HG02763 (cell line): ENCODE measurements around the gene HES4.

Source experiments
- ATAC-seq: cut with Tn5 transposase; IDR thresholded peaks from one replicate; pipeline ENCODE4 v1.9.1; 2021; ENCODE audit warnings: mild to moderate bottlenecking, moderate library complexity; ENCODE audit not compliant: unreplicated experiment

Gene HES4

DNA sequence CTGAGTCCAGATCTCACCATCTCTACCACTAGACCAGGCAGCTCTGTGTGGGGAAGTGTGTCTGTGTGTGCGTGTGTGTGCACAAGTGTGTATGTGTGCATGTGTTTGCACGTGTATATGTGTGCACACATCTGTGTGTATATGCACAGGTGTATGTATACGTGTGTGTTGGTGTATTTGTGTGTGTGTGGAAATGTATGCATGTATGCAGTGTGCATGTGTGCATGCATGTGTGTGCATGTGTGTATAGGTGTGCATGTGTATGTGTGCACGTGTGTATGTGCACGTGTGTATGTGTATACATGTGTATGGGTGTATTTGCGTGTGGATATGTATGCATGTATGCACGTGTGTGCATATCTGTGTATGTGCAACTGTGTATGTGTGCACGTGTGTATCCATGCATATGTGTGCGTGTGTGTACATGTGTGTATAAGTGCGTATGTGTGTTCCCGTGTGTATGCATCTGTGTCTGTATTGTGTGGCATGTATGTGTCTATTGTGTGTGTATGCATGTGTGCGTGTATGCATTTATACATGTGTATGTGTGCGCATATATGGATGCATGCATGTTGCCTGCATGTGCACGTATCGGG is 30.5 kb downstream of the HES4 start:
- ATAC-seq: no peak

DNA sequence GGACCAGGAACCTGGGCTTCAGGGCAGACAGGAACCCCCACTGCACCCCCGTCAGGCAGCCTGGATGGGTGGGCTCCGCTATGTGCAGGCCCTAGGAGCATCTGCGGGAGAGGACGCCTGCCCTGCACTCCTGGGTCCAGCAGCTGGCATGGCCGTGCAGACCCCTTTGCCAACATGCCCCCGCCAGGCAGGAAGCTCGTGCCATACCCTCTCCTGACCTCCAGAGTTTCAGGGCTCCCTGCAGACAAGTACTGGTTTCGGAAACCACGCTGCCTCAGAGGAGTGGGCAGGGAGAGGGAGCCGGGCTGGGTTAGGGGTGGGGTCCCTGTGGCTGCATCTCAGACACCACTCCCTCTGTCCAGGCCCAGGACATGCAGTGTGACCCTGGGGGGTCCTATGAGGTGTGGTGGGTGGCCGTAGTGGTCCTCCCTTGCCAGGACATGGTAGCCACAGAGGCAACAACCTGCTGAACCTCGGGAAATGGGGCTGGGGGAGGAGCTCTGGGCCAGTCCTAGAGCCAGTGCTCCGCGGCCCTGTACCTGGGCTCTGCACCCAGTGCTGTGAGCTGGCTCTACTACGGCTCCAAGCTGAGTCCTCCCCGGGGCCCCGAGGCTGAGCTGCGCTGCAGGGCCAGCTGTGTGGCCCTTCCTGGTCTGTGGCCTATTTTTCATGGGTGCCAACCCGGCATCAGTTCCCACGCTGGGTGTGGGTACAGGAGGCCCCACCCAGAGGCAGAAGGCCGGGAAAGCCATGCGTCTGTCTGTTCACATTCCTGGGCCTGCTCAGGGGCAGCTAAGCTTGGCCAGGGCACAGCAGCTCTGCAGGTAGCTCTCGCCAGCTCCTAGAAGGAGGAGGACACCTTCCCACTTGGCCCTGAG is 32.2 kb downstream of the HES4 start:
- ATAC-seq: no peak

DNA sequence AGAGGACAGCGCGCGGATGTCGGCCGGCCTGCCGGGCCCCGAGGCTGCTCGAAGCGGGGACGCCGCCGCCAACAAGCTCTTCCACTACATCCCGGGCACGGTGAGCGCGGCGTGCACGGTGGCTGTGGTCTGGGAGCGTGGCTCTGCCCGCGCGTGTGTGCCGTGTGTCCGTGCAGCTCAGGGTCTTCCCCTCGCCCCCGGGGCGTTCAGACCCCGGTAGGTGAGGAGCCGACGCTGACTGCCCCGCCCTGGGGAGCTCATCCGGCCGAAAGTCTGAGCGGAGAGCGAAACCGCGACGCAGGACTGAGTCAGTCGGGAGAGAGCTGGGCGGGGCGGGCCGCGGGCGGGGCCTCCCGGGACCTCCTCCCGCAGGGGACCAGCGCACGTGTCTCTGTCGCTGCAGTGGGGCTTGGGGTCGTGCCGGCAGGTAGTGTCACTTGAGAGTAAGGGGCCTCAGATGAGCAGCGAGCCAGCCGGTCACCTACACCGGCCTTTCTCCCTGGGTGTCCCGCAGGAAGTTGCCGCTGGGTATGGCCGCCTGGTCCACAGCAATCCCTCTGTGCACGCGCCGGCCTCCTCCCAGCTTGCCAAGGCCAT is 33.1 kb downstream of the HES4 start:
- ATAC-seq: peak; percentile 63

DNA sequence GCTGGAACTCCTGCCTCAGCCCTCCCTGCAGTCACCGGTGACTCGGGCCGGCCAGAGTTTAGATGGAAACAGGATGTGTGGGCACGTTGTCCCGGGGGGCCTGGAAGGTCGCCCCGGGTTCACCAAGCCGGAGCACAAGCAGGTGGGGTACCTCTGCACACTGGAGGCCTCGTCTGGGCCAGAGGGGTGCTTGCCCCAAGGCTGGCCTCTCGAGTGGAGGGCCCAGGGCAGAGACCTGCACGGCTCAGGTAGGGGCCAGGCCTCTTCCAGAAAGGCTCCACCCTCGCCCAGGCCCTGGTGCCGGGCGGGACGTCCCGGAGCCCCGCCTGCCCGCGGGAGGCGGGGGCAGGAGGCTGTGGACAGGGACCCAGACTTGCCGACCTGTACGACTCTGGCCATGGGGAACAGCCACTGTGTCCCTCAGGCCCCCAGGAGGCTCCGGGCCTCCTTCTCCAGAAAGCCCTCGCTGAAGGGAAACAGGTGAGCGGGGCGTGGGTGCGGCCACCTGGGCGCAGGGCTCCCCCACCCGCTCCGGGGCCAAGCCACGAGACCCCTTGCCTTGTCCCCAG is 33.7 kb downstream of the HES4 start, which contains the start of gene PLEKHN1:
Gene PLEKHN1 (plus strand): TSS at position 348 of the 569 bp plus-strand sequence. CDS start 50 bp downstream, at position 398.
- ATAC-seq: no peak

DNA sequence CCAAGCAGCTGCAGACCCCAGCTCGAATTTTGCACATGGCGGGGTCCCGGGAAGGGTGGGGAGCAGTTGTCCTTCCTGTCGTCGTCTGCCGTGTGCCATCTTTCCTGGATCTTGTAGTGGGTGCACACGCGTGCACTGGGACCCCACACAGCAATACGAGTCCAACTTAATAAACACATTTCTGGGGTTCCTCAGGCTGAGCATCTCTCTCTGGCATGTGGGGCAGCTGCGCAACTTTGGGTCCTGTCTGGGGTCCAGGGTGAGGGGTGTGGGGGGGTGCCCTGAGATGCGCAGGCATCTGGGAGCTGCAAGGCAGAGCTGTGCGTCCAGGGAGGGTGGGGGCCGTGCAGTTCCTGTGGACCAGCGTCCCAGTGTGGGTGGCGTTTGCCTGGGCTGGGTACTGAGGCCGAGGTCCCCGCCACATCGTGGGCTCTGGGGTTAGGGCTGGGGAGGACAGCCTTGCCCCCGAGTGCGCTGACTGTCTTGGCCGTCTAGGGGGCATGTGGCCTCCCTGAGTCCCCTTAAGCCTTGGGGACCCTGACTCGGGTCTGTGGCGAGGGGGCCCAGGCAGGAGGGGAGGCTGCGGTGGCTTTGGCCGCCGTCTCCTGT is 34.3 kb downstream of the HES4 start:
- ATAC-seq: no peak

DNA sequence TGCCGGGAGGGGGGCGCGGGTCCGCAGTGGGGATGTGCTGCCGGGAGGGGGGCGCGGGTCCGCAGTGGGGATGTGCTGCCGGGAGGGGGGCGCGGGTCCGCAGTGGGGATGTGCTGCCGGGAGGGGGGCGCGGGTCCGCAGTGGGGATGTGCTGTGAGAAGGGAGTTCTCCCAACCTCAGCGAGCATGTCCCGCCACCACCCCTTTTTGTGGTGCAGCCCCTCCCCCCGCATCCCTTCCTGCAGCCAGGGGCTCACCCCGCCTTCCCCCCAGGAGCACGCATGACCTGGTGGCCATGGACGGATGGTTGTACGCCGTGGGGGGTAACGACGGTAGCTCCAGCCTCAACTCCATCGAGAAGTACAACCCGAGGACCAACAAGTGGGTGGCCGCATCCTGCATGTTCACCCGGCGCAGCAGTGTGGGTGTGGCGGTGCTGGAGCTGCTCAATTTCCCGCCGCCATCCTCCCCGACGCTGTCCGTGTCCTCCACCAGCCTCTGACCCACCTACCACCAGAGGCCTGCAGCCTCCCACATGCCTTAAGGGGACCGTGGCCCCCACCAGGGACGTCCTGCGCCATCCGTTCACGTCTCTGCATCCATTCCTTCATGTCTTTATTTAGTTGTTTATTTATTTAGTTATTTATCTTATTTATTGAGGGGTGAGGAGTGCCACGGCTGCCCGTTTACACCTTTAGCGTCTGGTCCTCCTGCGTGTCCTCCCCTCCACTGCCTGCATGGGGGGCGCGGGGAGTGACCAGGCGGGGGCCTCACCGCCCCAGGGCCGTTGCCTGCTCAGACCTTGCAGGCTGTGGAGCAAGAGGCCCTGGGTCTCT is 35.0 kb downstream of the HES4 start:
- ATAC-seq: no peak

DNA sequence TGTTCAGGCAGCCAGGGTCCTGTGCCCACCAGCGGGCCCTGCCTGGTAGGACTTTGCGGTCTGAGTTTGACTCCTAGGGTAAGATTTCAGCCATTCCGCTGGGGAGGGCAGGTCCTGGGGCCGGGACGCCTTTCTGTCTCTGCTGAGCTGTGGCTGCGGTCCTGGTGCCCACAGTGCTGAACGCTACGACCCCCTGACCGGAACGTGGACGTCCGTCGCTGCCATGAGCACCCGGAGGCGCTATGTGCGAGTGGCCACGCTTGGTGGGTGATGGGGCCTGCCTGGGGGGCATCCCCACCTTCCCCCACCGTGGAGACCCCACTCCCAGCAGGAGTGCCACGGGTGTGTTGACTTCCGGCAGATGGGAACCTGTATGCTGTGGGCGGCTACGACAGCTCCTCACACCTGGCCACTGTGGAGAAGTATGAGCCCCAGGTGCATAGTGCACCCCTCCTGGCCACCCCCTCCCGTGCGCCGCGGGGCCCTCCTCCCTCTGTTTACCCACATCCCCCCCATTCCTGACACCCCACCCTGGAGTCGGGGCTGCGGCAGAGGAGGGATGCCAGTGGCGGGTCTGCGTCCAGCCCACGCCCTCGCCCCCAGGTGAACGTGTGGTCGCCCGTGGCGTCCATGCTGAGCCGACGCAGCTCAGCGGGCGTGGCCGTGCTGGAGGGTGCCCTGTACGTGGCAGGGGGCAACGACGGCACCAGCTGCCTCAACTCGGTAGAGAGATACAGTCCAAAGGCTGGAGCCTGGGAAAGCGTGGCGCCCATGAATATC is 36.0 kb downstream of the HES4 start:
- no peak for ATAC-seq

DNA sequence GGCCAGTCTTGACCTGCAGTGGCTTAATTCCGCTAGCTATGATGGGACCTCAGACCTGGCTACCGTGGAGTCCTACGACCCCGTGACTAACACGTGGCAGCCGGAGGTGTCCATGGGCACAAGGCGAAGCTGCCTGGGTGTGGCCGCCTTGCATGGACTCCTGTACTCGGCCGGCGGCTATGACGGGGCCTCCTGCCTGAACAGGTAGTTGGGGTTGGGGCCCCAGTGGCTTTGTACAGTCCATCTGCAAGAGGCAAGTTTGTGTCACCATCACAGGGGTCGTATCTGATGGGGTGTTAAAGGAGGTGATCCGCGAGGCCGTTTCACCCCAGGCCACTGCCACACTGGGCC is 36.6 kb downstream of the HES4 start:
- ATAC-seq: no peak

DNA sequence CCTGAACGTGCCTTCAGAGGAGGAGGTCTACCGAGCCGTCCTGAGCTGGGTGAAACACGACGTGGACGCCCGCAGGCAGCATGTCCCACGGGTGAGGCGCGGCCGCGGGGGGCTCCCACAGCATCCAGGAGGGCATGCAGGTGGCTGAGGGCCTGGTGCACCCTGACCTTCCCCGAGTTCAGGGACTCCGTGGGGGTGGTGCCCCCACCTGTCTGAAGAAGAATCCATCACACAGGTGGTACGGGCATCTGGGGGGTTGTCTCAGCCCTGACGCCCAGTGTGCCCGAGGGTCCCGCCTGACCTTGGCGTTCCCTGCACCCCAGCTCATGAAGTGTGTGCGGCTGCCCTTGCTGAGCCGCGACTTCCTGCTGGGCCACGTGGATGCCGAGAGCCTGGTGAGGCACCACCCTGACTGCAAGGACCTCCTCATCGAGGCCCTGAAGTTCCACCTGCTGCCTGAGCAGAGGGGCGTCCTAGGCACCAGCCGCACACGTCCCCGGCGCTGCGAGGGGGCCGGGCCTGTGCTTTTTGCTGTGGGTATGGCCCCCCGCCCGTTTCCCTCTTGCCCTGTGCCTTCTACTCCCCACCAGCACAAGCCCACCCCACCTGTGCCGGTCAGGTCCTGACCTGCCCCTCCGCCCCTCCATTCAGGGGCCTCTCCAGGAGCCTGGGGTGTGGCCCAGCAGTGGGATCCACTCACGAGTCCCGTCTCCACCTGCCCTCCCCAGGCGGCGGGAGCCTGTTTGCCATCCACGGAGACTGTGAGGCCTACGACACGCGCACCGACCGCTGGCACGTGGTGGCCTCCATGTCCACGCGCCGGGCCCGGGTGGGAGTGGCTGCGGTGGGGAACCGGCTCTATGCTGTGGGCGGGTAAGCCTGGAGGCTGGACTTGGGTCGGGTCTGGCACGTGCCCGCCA is 37.3 kb downstream of the HES4 start:
- ATAC-seq: no peak

DNA sequence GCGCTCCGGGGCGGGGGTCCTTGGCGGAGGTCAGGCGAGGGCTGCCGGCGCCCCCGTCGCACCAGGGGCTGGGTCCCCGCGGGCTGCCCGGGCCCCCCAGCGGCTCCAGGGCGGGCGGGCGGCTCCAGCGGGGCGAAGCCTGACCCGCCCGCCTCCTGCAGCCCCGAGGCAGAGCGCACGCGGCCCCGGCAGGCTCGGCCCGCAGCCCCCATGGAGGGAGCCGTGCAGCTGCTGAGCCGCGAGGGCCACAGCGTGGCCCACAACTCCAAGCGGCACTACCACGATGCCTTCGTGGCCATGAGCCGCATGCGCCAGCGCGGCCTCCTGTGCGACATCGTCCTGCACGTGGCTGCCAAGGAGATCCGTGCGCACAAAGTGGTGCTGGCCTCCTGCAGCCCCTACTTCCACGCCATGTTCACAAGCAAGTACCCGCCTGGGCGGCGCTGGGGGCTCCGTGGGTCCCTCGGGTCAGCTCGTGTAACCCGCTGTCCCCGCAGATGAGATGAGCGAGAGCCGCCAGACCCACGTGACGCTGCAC is 38.7 kb downstream of the HES4 start:
- peak; percentile 2 for ATAC-seq

DNA sequence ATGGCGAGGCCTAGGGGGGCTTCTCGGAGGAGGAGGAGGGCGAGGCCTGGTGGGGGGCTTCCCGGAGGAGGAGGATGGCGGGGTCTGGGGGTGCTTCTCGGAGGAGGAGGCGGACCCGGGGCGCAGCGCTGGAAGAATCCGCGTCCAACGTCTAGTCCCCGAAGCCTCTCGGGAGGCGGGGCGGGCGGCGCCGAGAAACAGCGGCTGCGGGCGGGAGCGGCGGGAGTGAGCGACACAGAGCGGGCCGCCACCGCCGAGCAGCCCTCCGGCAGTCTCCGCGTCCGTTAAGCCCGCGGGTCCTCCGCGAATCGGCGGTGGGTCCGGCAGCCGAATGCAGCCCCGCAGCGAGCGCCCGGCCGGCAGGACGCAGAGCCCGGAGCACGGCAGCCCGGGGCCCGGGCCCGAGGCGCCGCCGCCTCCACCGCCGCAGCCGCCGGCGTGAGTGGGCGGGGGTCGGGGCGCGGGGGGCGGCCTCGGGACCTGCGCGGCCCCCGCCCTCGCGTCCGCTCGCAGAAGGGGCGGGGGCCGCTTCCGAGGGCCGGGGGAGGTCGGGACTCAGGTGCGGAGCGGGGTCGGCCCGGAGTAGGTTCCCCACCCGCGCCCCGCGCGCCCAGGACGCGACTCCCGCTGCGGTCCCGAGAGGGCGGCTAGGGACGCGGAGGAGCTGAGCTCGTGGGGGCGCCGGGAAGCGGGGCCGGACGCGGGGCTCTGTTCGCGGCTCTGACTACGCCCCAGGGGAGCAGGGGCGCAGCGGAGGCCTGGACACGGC is 39.4 kb downstream of the HES4 start, which contains the start of gene KLHL17:
Gene KLHL17 (plus strand): TSS at position 222 of the 769 bp plus-strand sequence. CDS start 110 bp downstream, at position 332.
- peak; percentile 43 for ATAC-seq

DNA sequence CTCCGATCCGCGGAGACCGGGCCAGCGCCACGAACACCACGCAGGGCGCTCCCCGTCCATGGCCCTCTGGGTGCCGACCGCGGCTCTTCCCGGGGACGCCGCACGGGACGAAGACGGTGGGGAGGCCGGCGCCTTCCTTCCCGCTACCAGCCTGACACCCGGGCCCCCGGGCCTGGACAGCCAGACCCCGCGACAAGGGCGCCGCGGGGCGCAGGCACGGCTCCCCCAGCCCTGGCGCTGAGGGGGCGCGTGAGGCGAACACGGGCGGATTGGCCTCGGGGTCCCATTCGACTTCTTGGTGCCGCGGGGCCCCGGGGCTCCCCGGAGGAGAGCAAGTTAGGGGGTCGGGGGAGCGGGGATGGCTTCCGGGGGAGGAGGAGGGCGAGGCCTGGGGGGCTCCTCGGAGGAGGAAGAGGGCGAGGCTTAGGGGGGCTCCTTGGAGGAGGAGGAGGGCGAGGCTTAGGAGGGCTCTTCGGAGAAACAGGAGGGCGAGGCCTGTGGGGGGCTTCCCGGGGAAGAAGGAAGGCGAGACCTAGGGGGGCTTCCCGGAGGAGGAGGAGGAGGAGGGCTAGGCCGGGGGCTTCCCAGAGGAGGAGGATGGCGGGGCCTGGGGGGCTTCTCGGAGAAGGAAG is 40.0 kb downstream of the HES4 start:
- ATAC-seq: no peak

DNA sequence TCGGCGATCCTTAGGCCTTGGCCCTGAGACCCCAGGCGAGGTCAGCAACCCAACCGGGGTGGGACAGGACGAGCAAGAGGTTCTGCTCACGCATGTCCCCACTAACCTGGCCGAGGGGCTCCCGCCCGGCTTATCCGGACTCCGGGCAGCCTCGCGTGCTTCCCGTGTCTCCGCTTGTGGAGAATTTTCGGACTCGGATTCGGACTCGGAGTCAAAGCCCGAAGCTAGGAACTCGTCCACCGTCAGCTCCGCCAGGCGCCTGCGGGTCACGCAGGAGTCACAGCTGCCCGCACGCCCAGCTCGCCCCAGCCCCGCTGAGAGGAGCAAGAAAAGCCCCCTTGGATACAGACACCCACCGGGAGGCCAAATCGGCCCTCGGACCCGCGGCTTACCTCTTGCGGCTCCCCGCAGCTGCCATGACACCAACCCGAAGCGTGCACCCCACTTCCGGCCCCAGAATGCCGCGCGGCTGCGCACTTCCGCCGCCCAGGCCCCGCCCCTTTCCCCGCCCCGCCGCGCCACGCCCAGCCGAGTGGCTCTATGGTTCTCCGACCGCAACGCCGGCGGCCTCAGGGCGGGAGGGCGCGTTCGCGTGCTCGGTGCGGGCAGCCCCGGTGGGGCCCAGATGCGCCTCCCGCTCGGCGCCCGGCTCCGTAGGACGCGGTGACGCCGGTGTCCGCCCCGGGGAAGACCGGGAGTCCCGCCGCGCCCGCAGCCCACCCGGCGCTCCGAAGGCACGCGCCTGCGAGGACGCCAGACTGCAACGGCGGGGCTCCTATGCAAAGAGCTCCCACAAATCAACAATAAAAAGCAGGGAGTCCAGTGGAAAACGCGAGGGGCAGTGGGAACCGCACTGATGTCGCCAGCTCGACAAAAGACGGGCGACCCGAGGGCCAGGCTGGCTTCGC is 40.8 kb downstream of the HES4 start, which contains the start of gene NOC2L:
Gene NOC2L (minus strand): TSS at position 434 of the 908 bp plus-strand sequence. CDS start 16 bp downstream, at position 418.
- peak; percentile 60 for ATAC-seq

DNA sequence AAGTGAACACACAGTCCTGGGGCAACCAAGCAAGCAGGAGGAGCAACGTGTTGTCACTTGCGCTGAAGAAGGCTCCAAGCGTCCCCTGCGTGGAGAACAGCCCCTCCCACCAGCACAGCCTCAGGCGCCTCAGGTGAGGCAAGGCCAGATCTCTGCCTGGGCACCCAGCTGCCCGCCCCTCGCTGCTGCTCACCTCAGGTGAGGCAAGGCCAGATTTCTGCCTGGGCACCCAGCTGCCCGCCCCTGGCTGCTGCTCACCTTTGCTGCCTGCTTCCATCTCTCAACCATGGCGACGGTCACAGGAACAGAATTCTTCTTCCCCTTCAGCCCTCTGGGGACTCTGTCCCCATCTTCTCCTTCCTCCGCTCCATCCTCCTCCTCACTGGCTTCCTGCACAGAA is 43.3 kb downstream of the HES4 start:
- no peak for ATAC-seq

DNA sequence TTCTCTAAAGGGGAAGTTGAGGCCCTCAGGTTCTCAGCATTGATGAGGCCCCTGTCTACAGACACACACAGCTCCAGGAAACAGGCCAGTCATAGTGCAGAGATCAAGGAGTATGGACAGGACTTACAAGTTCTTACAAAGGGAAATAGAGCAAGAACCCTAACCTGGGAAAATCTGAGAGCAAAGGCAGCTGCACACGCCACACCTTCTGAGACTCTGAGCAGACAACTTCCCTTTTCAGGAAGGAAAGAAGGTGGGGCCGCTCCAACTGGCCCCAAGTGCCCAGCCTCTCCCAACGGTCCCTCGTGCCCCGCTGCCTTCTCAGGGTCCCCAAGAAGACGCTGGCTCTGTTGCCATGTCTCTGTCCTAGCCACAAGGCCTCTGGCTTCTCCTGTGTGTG is 44.4 kb downstream of the HES4 start:
- no peak for ATAC-seq

DNA sequence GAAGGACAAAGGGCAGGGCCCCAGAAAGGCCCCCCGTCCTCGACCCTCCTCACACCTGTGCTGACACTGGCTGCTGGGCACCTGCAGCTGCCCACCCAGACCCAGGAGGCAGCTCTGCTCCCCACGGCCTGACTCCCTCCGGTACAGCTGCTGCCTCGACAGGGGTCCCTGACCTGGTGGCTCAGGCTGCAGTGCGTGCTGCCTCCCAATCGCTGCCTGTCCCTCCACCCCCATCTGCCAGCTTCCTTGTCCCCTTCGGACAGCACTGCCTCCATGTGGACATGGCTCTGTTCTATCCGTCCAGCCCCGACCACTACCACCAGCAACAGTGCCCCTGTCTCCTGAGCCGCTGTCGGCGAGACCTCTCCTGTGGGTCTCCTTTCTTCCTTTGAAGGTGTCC is 45.0 kb downstream of the HES4 start:
- no peak for ATAC-seq
